Naive thymus-derived CD4-positive, alpha-beta T cell (primary cell): ENCODE results near the gene ESPL1. TPM values are rescaled to one million over a fixed set of nuclear protein-coding genes. Genes with fewer than 3 reads are reported as not detected.

Experiments used
- ATAC-seq: fragments of 150-1000 bp; cut with Tn5 transposase; 2 replicates; pipeline ENCODE4 v1.10.0; 2021; ENCODE audit warnings: mild to moderate bottlenecking, moderate library complexity
- CTCF ChIA-PET: fragments of 350-600 bp; sonication (Branson Sonifier 250); formaldehyde crosslinking; loops from one replicate; lab custom pipeline; 2021; ENCODE audit warnings: antibody characterized with exemption; lab: Charles Lee
- POLR2A ChIA-PET: fragments of 350-600 bp; sonication (Branson Sonifier 250); formaldehyde crosslinking; loops from one replicate; lab custom pipeline; 2021; ENCODE audit warnings: antibody characterized with exemption, inconsistent platforms; lab: Charles Lee
- DNase-seq, 9 donors: peaks; one replicate each; pipeline versions ENCODE4 v3.0.0 to v3.0.0-alpha.2; 2020 to 2022; ENCODE audit warnings: mixed read lengths in 1 of 9
- H3K27ac ChIP-seq: one replicate; pipeline ENCODE4 v1.7.0; 2013; ENCODE audit warnings: mild to moderate bottlenecking, low read depth, low read length, moderate library complexity
- H3K27me3 ChIP-seq, 2 donors: one replicate each; pipeline ENCODE4 v1.7.0; 2013; ENCODE audit warnings: low read length in 2 of 2, mild to moderate bottlenecking in 2 of 2, moderate library complexity in 2 of 2; ENCODE audit not compliant: control insufficient read depth in 2 of 2, insufficient read depth in 2 of 2
- H3K36me3 ChIP-seq, 3 experiments: 1 replicate in 2 of 3; 2 replicates in 1 of 3; pipeline ENCODE4 v1.7.0; 2013; ENCODE audit warnings: low read length in 3 of 3, mild to moderate bottlenecking in 3 of 3, moderate library complexity in 1 of 3; ENCODE audit not compliant: insufficient read depth in 3 of 3, control insufficient read depth in 2 of 3
- H3K4me1 ChIP-seq, 2 donors: one replicate each; pipeline ENCODE4 v1.7.0; 2013; ENCODE audit warnings: low read length in 2 of 2, mild to moderate bottlenecking in 2 of 2, moderate library complexity in 1 of 2; ENCODE audit not compliant: control insufficient read depth in 2 of 2, insufficient read depth in 2 of 2
- H3K4me3 ChIP-seq: 2 replicates; pipeline ENCODE4 v1.7.0; 2013; ENCODE audit warnings: mild to moderate bottlenecking, low read length
- H3K9me3 ChIP-seq, 3 experiments: 1 replicate in 2 of 3; 2 replicates in 1 of 3; pipeline ENCODE4 v1.7.0; 2013; ENCODE audit warnings: low read length in 3 of 3; ENCODE audit not compliant: control insufficient read depth in 2 of 3
- H3K27ac Mint-ChIP-seq, 9 donors: one replicate each; pipeline ENCODE4 v1.8.0; 2020 to 2022; ENCODE audit warnings: mixed read lengths in 9 of 9, mild to moderate bottlenecking in 8 of 9, moderate library complexity in 5 of 9, inconsistent platforms in 2 of 9
- H3K27me3 Mint-ChIP-seq, 5 donors: one replicate each; pipeline ENCODE4 v1.8.0; 2021 to 2022; ENCODE audit warnings: mixed read lengths in 5 of 5, mild to moderate bottlenecking in 1 of 5
- H3K36me3 Mint-ChIP-seq, 5 donors: one replicate each; pipeline ENCODE4 v1.8.0; 2020 to 2022; ENCODE audit warnings: mixed read lengths in 5 of 5, mild to moderate bottlenecking in 3 of 5, inconsistent platforms in 1 of 5
- H3K4me1 Mint-ChIP-seq, 7 donors: one replicate each; pipeline ENCODE4 v1.8.0; 2020 to 2022; ENCODE audit warnings: mixed read lengths in 7 of 7, mild to moderate bottlenecking in 3 of 7, inconsistent platforms in 1 of 7
- H3K4me3 Mint-ChIP-seq, 10 donors: one replicate each; pipeline ENCODE4 v1.8.0; 2020 to 2022; ENCODE audit warnings: mild to moderate bottlenecking in 10 of 10, mixed read lengths in 10 of 10, moderate library complexity in 6 of 10, inconsistent platforms in 2 of 10
- H3K9me3 Mint-ChIP-seq, 11 donors: one replicate each; pipeline ENCODE4 v1.8.0; 2020 to 2022; ENCODE audit warnings: mixed read lengths in 11 of 11, mild to moderate bottlenecking in 4 of 11, inconsistent platforms in 1 of 11, moderate library complexity in 1 of 11
- intact Hi-C, 2 donors: fragments of 100-400 bp; cut with micrococcal nuclease; formaldehyde crosslinking; loops; one replicate each; pipeline ENCODE4 v1.15.1; 2023
- polyA plus RNA-seq, 2 donors: library from polyadenylated mRNA; unstranded; fragments of 300-500 nt; fragmentation: Illumina TruSeq; gene quantifications; one replicate each; pipeline ENCODE4 v1.2.3, GENCODE V29; 2021
- total RNA-seq, 6 experiments: library from RNA in 5 of 6; stranded (reverse) in 5 of 6; gene quantifications; 1 replicate in 5 of 6; 2 replicates in 1 of 6; pipeline ENCODE4 v1.2.3 and lab custom pipeline; 2021 to 2026

ESPL1 gene
- total and polyA plus RNA-seq, 7 experiments from 2014 or later, result 0.08 to 65.4 (median 1.1) TPM; not detected in 2

DNA sequence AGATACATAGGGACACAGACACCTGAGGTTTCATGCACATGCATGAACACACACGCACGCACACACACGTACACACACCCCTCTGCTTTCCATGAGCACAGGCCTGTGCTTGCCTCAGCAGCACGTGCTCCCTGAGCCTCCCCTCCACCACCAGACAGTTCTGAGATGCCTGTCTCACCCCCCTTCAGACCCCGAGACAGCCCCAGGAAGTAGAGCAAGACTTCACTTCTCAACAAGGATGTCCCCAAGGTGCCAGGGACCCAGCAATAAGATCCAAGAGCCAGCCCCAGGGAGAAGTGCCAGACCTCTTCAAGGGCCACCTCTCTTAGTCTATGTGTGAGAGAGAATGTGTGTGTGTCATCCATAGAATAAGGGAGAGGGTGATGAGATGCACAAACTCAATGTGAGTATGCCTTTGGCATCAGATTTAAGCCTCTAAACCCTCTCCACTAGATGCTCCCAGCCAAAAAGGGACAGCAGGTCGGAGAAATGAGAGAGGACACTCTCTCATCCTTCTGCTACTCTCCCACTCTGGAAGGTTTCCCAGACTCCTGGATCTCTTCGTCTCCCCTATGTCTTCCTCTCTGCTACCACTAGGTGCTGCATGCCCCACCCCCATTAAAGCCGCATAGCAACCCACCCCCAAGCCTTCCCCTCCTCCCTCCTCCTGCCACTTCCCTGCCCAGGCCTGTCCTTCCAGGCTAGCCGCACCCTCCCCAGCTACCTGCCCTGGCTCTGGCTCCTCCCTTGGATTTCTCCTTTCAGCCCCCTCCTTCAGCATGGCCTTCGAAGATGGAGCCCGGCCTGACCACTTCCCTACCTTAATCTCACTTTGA, 43.8 kb upstream of the ESPL1 start:
- ATAC-seq (no peak), DNase-seq (peak in 1 of 9 donors; percentile 50)
- no peaks in the 10 kb centered on the region for H3K27me3 Mint-ChIP-seq
- H3K27ac Mint-ChIP-seq, result peak overlapping the region; percentile 69 to 89 (median 84)
- Histone ChIP-seq H3K4me1 (peaks cover 27 to 37% of the 10 kb centered on the region in 2 donors), H3K9me3 (no peaks in the 10 kb centered on the region), H3K27me3 (no peaks in the 10 kb centered on the region), H3K27ac (peak overlapping the region; percentile 66), H3K4me3 (no peak overlapping the region), H3K36me3 (peaks cover 0 to 7% (median 0%) of the 10 kb centered on the region in 3 experiments)
- peaks cover 0 to 11% (median 0%) of the 10 kb centered on the region in 5 donors for H3K36me3 Mint-ChIP-seq
- peaks cover 0 to 4% (median 0%) of the 10 kb centered on the region in 11 donors for H3K9me3 Mint-ChIP-seq
- H3K4me3 Mint-ChIP-seq, result peak overlapping the region; percentile 63 to 100 (median 78)
- intact Hi-C loops, result loop anchor here (5.0 kb wide), 1 partner anchor 278 kb away; the partner anchor contains the start of gene TARBP2 (in 2 of the 2)
- POLR2A ChIA-PET, result interaction anchor here (0.6 to 2.7 kb wide), 9 partner anchors 9 to 43 kb away, joined by 3 to 10 read pairs (median 4); a partner anchor contains a TSS
- CTCF ChIA-PET, result interaction anchor here (0.6 to 2.3 kb wide), 3 partner anchors 10 to 37 kb away, joined by 3 to 7 read pairs (median 4); no protein-coding TSS in a partner anchor
- peaks cover 35 to 72% (median 65%) of the 10 kb centered on the region in 7 donors for H3K4me1 Mint-ChIP-seq

GRCh38 chr12:53224897-53225634, 43.0 kb upstream of the ESPL1 start:
- H3K27me3 Mint-ChIP-seq, result no peaks in the 10 kb centered on the region
- ChIA-PET POLR2A (interaction anchor here (0.6 to 2.7 kb wide), 8 partner anchors 8 to 45 kb away, joined by 3 to 9 read pairs (median 3); partner anchors contain the start of genes CSAD and ZNF740), CTCF (interaction anchor here (0.6 to 1.0 kb wide), 2 partner anchors 11 to 36 kb away, joined by 3 to 4 read pairs; no protein-coding TSS in a partner anchor)
- H3K27ac Mint-ChIP-seq, result peak overlapping the region; percentile 61 to 89 (median 84)
- peak overlapping the region in 8 of 10 donors; percentile 22 to 100 (median 59) for H3K4me3 Mint-ChIP-seq
- DNase-seq (no peak), ATAC-seq (no peak)
- peaks cover 0 to 4% (median 0%) of the 10 kb centered on the region in 11 donors for H3K9me3 Mint-ChIP-seq
- Histone ChIP-seq H3K36me3 (no peaks in the 10 kb centered on the region), H3K4me1 (peaks cover 27 to 37% of the 10 kb centered on the region in 2 donors), H3K27me3 (no peaks in the 10 kb centered on the region), H3K9me3 (no peaks in the 10 kb centered on the region), H3K27ac (no peak overlapping the region), H3K4me3 (no peak overlapping the region)
- intact Hi-C loops, result loop anchor here (5.0 kb wide), 1 partner anchor 277 kb away; the partner anchor contains the start of gene TARBP2 (in 2 of the 2)
- peaks cover 36 to 75% (median 68%) of the 10 kb centered on the region in 7 donors for H3K4me1 Mint-ChIP-seq
- H3K36me3 Mint-ChIP-seq, result peaks cover 0 to 7% (median 0%) of the 10 kb centered on the region in 5 donors

- Histone ChIP-seq H3K9me3 (no peaks in the 10 kb centered on the region), H3K36me3 (no peaks in the 10 kb centered on the region), H3K4me3 (no peak overlapping the region), H3K27me3 (no peaks in the 10 kb centered on the region), H3K27ac (no peak overlapping the region), H3K4me1 (peaks cover 27 to 37% of the 10 kb centered on the region in 2 donors)
- peak overlapping the region in 6 of 10 donors; percentile 22 to 100 (median 88) for H3K4me3 Mint-ChIP-seq
- H3K9me3 Mint-ChIP-seq, result peaks cover 0 to 2% (median 0%) of the 10 kb centered on the region in 11 donors
- ChIA-PET POLR2A (interaction anchor here (1.0 to 1.6 kb wide), 5 partner anchors 10 to 45 kb away, joined by 3 to 5 read pairs (median 5); partner anchors contain the start of genes CSAD and ZNF740), CTCF (interaction anchor here (0.6 to 1.0 kb wide), 2 partner anchors 11 to 12 kb away, joined by 3 to 4 read pairs; no protein-coding TSS in a partner anchor)
- no peaks in the 10 kb centered on the region for H3K27me3 Mint-ChIP-seq
- H3K4me1 Mint-ChIP-seq, result peaks cover 37 to 78% (median 70%) of the 10 kb centered on the region in 7 donors
- peaks cover 0 to 7% (median 0%) of the 10 kb centered on the region in 5 donors for H3K36me3 Mint-ChIP-seq
- intact Hi-C loops, result no loop called here
- DNase-seq (no peak), ATAC-seq (no peak)
- peak overlapping the region; percentile 12 to 89 (median 81) for H3K27ac Mint-ChIP-seq
Observed at GRCh38 chr12:53225635-53226424, 42.3 kb upstream of the ESPL1 start.

DNA sequence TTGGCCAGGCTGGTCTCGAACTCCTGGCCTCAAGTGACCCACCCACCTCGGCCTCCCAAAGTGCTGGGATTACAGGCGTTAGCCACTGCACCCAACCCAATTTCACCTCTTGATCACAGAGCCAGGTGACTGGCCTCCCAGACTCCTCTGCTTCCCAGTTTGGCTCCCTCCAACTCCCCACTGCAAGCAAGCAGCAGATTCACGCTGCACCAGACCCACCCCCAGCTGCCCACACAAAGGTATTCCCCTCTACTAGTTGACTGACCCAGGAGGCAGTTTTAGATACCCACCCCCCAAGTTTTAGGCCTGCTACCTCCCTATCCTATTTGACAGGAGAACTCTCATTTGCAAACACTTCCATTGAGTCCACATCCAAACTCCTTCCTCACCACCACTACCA, 41.3 kb upstream of the ESPL1 start:
- H3K9me3 Mint-ChIP-seq, result peaks cover 0 to 2% (median 0%) of the 10 kb centered on the region in 11 donors
- intact Hi-C loops, result no loop called here
- Histone ChIP-seq H3K27me3 (no peaks in the 10 kb centered on the region), H3K4me1 (peaks cover 33 to 43% of the 10 kb centered on the region in 2 donors), H3K27ac (no peak overlapping the region), H3K4me3 (no peak overlapping the region), H3K9me3 (no peaks in the 10 kb centered on the region), H3K36me3 (no peaks in the 10 kb centered on the region)
- ChIA-PET POLR2A (interaction anchor here (1.3 kb wide), 1 partner anchor 9 kb away, joined by 5 read pairs; no protein-coding TSS in a partner anchor), CTCF (interaction anchor here (0.6 kb wide), 1 partner anchor 10 kb away, joined by 3 read pairs; no protein-coding TSS in a partner anchor)
- H3K4me3 Mint-ChIP-seq, result peak overlapping the region in 4 of 10 donors; percentile 41 to 60 (median 46)
- H3K36me3 Mint-ChIP-seq, result peaks cover 0 to 9% (median 0%) of the 10 kb centered on the region in 5 donors
- ATAC-seq, result no peak
- no peak for DNase-seq
- no peaks in the 10 kb centered on the region for H3K27me3 Mint-ChIP-seq
- H3K4me1 Mint-ChIP-seq, result peaks cover 37 to 85% (median 74%) of the 10 kb centered on the region in 7 donors
- peak overlapping the region in 6 of 9 donors; percentile 5 to 78 (median 27) for H3K27ac Mint-ChIP-seq

DNA sequence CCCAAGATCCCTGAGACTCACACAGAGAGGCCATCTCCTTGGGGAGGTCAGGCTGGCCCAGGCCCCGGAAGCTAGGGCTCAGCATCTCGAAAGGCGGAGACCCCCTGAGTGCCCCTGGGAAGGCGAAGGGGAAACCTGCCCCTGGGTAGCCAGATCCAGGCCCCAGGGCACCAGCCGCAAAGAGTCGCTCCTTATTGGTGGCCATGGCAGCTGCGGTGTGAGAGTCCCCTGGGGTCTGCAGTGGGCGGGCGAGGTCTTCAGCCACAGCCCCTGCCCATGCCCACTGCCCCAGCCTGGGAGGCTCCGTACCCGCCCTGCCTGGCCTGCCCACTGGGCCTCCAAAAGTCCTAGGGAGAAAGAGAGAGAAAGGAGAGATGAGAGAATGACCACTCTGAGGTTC, 40.8 kb upstream of the ESPL1 start:
- intact Hi-C loops, result no loop called here
- peaks cover 0 to 9% (median 0%) of the 10 kb centered on the region in 5 donors for H3K36me3 Mint-ChIP-seq
- ATAC-seq, result no peak
- Histone ChIP-seq H3K4me3 (no peak overlapping the region), H3K27ac (no peak overlapping the region), H3K36me3 (no peaks in the 10 kb centered on the region), H3K4me1 (peaks cover 29 to 38% of the 10 kb centered on the region in 2 donors), H3K9me3 (no peaks in the 10 kb centered on the region), H3K27me3 (no peaks in the 10 kb centered on the region)
- POLR2A ChIA-PET, result interaction anchor here (0.6 to 2.3 kb wide), 3 partner anchors 8 to 22 kb away, joined by 4 to 8 read pairs (median 5); no protein-coding TSS in a partner anchor
- no peaks in the 10 kb centered on the region for H3K9me3 Mint-ChIP-seq
- peak overlapping the region in 3 of 10 donors; percentile 44 to 60 (median 48) for H3K4me3 Mint-ChIP-seq
- H3K27me3 Mint-ChIP-seq, result no peaks in the 10 kb centered on the region
- H3K4me1 Mint-ChIP-seq, result peaks cover 34 to 81% (median 71%) of the 10 kb centered on the region in 7 donors
- DNase-seq, result no peak
- H3K27ac Mint-ChIP-seq, result peak overlapping the region in 5 of 9 donors; percentile 10 to 78 (median 34)
- CTCF ChIA-PET, result no interaction called here
